Stimulated activated CD4-positive, alpha-beta T cell treated with anti-CD3 and anti-CD28 coated beads, Interleukin-15, amount 100 ng/mL, for 48 hours (primary cell): ENCODE data around the gene GALNT10.

ENCODE experiments used
- DNase-seq, 2 donors: peaks; one replicate each; pipeline ENCODE4 v3.0.0-alpha.2; 2020; ENCODE audit warnings: low read depth in 2 of 2

Gene GALNT10

DNA sequence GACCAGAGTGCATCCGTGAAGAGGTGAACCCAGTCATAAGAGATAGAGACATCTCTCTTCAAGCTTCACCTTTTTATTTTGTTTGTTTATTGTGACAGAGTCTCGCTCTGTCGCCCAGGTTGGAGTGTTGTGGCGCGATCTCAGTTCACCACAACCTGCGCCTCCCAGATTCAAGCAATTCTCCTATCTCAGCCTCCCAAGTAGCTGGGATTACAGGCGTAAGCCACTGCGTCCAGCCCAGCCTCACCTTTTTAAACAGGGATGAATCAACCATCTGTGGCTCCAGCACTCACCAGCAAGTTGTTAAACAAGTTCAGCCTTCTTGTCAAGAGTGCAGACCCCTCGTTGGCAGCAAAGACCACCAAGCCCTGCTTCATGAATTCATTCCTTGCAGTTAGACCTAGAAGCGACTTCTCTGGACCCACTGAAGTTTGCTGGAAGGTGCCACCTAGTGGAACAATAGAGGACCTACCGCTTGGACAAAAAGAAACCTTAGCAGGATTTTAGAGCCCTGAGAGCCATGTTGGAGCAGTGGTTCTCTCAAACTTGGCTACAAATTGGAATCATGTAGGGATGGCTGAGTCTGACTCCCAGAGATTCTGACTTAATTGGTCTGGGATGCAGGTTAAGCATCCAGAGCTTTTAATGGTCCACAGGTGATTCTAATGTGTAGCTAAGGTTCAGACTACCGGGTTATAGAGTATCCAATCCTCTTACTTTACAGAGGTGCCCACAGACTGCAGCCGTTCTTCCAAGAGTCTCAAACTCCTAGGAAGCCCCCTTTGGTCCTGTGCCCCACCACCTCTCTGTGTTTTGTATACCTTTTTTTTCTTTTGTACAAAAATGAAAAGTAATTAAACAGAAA is 10.5 kb upstream of the GALNT10 start:
- no peak for DNase-seq

GRCh38 chr5:154181161-154181560 is 9.4 kb upstream of the GALNT10 start:
- no peak for DNase-seq

DNA sequence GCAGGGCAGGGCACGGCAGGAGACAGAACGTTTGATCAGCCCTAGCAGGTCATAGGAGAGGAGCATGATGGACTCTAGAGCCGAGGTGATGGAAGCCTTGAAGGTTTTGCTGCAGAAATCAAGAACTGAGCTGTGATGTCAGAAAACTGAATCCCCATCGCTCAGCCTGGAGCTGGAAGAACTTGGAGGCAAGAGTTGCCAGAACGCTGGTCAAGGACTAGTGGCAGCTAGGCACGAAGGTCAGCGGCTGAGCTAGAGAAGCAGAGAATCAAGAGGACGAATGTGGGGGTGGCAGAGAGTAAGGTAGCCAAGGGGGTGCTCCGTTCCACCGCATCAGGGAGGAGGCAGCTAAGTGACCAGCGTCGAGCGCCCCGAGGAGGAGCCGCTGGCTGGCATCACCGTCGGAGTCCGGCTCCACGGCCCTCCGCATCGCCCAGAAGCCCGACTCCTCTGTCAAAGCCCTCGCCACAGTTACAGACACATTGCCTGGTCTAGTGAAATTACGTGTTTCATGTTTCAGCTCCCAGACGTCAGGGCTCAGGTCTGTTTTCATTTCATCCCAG is 1.2 kb upstream of the GALNT10 start:
- DNase-seq = peak in 1 of 2 donors; percentile 10

DNA sequence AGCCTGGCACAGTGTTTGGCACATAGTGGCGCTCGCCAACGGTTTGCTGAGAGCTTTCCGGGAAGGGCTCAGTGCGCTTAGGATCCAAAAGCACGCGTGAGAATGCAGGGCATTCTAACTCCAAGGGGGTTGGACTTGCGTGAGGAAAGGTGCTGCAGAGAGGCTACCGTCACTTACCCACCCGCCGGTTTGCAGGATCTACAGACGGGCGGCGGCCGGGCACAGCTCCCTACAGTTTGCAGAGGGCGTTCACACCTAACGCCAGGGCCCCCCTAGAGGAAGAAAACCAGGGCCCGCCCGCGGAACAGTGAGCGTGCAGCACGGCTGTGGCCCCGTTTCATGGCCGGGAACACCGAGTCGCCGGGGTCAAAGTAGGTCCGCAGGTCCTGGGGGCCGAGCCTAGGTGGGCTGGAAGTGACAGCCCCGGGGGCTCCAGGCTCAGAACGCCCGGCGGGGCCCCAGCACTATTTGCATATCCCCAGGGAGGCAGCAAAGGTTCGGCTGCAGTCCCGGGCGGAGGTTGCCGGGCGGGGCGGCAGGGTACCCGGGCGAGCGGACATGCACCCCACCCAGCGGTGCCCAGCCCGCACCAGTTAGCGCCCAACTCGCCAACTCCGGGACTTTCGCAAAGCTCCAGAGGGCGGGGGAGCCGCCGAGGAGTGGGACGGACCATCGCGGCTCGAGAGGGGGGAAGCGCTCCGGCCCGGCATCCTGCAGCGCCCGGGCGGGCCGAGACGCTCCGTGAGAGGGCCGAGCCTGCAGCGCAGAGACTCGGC is 526 bp upstream of the GALNT10 start:
- DNase-seq = peak; percentile 57

DNA sequence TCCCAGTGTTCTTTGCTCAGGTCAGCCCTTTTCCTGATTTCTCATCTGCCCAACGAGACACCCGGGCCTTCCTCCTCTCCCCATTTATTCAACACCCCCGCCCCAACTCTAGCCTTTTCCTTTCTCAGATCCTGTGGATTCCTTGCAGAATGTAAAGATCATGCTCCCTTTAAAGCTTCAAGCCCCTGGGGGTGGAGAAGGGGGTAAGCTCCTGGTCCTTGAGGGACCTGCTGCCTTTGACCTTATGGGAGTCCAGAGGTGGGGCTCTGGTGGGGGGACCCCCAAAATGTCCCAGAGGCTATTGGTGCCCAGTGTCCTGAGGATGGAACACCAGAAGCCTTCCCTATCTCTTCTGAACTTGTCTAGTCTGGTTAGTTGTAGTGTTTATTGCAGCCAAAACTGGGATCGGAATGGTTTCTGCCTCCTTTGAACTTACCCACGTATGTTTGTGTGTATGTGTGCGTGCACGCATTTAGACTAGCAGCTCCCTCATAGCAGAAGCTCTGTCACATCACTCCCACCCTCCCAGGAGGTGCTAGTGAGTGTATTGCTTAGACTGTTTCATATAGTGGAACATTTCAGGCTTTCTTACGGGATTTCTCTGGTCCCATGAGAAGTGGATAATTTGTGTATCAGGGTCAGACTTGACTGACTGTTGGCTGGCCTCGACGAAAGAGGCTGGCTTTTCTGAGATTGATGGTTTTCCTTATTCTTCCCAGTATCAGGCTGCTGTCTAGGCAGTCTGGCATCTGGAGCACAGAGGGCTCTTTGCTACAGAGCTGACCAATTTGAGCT is 1.1 kb downstream of the GALNT10 start:
- DNase-seq = no peak

DNA sequence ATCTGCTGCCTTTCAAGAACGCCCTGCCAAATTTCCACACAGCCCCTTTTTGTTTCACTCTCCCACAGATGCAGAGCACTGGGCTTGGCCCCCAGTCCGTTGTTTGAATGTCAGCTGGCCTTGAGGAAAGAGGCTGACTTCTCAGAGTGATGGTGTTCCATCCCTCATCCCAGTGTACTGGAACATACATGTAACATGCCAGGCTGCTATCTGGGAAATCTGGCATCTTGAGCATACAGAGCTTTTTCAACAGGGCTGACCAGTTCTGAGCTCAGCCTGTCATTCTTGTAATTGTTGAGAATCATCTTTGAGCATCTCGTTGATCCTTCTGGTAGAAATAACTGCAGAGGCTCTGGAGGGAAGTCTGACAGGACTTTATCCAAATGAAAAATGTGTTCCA is 2.8 kb downstream of the GALNT10 start:
- DNase-seq = no peak

DNA sequence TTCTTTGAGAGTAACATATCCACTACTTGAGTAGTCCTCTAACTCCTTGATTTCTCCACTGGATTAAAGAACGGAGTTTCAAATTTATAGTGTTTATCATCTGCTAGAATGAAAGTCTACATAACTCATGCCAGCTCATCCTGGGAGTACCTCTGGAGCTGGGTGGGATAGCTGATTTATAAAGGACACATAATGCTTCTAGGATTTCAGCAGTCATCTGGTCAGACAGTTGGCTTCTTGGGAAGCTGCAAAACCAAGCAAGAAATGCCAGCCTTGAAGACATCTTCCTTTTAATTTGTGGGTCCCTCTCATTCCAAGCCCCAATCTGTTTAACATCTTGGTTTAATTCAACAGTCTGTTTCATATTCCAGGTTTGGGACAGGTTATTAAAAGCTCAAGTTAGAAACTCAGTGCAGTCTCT is 3.2 kb downstream of the GALNT10 start:
- DNase-seq = no peak

DNA sequence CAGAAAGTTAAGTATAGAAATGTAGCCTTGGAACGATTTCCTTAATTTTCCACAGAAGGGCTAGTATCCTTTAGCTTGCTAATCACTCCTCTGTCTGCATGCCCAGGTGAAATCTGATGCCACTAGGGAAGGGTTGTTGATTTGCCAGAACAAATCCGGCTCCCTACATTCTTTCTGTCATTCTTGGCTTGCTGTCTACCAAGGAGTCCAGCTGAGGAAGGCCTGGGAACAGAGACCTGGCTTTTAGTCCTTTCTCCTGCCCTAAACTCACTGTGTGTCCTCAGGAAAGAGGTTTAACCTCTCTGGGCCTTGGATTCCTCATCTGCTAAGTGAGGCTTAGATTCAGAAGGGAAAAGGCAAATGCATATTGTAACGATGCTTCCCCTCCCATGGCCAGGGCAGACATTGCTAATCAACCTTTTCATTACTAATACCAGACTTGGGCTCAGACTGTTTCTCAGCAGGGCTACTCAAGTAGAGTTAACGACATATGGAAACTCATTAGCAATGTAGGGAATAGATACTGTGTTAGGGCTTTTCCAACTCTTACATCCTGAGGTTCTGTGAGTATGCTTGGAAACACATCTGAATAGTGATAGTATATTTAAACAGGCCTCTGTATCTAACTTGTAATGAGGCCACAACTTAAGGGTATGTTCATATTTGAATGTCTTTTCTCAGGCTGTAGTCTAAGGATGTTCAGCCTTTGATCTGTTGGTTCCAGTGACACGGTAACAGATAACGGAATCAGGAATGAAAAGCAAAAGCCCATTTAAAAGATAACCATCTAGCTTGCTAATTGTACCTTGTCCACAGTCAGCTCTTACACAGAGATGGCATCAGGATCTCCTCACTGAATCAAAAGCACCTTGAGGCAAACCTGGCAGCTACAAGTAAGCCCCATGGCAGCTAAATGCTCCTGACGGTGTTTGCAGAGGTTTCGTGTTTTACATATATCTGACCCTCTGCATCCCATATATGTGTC is 4.1 kb downstream of the GALNT10 start:
- DNase-seq = no peak

DNA sequence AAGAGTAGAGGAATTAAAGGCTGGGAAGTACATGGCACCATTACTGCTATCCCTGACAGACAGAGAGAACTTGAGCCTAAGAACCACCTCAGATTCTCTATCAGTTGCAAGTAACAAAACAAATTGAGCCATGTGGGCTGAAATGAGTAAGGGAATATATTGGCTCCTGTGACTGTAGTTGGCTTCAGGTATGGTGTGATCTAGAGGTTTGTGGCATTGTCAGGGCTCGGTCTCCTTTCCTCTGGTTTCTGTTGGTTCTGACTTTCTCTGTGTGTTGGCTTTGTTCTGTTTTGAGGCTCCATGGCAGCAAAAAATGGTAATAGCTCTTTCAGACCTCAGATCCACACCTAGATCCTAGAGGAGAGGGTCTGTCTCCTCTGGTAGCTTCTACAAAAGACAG is 5.7 kb downstream of the GALNT10 start:
- no peak for DNase-seq

DNA sequence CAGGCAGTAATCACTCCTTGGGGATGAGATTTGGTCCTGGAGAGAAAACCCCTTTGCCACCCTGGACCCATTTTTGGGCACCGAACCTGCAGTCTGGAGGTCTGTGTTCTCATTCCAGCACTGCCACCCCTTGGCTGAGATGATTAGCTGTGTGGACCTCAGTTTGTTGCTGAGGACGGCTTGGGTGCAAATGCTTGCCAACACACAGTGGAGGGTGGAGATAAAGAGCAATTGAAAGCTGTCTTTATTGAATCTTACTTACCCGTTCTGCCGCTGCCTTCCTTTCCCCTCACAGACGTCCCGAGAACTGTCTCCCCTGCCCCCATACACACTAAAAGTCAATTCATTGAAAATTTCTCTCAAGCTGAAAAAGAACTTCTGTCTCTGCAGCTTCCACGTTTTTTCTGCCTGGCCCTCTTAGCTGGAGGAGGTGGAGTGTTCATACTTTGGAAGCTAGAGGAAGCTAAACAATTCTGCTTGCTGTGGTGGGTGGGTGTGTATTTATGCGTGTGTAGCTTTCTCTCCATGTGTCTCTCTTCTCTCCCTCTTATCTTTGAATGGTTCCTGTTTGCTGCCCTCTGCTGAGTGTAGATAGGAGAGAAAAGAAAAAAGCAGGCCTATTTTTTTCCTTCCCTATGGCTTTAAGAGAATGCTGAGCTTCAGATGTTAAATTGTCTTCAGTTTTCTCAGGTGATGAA is 6.6 kb downstream of the GALNT10 start:
- no peak for DNase-seq

DNA sequence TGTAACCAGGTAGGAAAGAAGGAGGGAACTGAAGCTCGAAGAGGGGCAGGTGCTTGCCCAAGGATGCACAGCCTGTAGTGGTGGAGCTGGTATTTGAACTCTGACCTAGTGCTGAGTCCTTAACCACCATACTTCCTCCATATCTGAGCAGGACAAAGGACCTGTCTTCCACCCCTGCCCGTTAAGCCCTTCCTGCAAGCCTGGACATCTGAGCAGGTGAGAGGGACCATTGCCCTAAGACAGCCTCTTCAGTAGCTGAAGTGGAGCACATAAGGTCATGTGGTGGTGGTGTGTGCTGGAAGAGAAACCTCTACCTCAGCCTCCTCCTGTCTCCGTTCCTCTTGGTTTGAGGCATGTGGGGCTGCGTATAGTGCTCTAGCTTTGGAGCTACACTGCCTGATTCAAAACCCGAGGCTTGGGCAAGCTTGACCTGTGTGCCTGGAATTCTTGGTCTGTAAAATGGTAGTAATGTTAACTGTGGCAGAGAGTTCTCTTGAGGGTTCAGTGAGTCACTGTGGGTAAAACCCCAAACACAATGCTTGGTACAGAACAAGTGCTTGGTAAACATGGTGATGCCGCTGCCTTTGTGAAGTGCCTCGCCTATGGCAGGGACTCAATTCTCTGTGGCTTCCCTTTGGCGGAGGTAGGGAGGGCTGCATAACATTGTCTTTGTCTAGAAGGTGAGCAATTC is 7.4 kb downstream of the GALNT10 start:
- peak; percentile 68 to 69 for DNase-seq

DNA sequence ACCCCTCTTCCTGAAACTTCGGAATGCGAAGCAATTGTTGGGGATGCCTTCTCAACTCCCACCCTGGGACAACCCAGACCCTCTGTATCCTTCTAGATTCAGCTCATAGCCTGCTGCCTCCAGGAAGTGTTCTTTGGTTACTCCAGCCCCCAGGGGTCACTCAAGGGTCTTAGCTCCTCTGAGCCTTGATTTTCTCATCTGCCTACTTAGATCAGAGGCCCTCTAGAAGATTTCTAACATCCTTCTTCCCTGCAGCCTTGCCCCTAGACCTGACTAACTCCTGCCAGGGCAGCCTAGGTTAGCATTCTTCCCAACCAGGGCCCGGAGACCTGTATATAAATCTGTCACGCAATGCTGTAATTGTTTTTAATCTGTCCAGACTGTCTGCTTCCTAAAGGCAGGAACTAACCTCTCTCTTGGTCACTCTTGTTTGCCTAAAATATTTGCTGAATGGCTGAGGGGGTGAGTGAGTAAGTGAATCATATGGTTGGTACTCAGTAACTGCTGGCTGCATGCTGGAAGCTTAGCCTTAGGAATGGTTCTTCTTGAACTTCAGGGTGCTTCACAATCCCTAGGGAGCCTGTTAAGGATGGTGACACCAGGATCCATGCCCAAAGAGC is 8.2 kb downstream of the GALNT10 start:
- no peak for DNase-seq

DNA sequence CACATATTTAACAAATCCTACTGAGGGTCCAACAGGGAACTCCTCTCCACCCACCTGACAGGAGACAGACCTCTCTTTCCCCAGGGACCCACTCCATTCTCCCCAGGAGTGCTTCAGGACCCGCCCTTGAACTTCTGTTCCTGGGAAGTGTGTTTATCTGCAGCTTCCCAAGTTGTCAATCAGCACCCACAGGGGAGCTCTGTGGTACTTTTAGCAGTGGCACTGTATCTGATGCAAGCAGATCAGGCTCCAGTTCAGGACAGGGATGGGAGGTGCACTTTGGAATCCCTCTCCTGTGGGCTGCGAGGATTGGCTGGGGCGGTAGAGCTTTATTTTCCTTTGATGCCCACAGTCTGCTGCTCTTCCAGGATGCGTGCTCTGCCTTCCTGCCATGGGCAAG is 8.7 kb downstream of the GALNT10 start:
- no peak for DNase-seq

DNA sequence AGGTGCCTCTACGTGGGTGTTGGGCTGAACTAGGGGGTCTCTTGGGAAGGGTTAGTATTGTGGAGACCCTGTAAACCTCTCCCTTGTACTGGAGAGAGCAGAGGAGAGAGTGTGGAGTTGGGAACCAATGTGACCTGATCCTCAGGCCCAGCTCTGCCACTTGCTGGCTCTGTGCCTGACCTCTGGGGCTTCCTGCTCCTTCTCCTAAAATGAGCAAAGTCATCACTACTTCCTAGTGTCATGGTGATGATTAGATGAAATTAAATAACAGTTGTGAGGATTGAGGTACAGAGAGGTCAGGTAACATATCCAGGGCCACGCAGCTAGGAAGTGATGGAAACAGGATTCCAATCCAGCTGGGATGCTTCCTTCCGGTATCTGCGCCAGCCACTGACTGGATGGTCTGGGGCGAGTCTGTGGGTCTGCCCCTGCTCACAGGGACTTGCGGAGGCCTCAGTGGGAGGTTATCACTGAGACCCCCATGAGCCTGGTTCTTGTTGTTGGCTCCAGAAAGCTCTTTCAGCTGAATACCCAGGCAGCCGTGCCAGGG is 9.2 kb downstream of the GALNT10 start:
- DNase-seq = no peak

DNA sequence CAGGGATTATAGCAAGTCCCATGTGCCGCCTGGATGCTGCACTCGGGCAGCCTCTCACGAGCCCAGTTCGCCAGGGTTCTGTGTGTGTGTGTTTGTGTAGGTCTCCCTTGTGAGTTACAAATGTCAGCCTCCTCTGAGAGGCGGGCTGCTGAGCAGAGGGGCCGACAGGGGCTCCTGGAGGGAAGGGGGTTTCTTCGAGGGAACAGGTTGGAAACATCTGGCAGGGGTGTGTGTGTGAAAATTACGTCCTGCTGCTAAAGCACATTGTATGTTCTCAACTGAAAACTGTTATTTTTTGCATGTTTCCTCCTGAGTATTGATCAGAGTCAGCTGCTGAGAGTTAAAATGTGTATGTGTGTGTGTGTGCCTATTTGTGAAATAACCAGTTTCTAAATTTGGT is 9.7 kb downstream of the GALNT10 start:
- DNase-seq = no peak

DNA sequence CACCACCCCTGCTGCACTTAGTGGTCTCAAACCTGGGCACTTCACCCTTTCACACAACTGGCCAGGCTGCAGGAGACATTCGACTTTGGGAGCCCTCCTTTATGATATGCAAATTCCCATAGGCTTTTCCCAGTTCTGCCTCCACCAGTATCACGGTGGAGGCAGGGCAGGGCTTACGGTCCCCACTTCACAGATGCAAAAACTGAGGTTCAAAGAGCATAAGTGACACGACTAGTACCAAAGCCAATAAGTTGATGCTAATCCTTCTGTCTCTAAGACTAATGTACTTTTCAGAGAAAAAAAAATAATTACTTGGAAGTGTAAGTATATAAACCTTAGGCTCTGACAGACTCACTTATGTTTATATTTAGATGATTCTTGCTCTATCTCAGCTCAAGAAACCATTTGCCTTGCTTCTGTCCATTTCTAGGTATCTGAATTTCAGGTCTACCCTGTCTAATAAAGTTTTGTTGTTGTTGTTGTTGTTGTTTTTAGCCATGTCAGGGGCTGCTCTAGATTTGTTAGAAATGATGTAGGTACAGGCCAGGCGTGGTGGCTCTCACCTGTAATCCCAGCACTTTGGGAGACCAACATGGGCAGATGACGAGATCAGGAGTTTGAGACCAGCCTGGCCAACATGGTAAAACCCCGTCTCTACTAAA is 10.7 kb downstream of the GALNT10 start:
- DNase-seq = no peak

DNA sequence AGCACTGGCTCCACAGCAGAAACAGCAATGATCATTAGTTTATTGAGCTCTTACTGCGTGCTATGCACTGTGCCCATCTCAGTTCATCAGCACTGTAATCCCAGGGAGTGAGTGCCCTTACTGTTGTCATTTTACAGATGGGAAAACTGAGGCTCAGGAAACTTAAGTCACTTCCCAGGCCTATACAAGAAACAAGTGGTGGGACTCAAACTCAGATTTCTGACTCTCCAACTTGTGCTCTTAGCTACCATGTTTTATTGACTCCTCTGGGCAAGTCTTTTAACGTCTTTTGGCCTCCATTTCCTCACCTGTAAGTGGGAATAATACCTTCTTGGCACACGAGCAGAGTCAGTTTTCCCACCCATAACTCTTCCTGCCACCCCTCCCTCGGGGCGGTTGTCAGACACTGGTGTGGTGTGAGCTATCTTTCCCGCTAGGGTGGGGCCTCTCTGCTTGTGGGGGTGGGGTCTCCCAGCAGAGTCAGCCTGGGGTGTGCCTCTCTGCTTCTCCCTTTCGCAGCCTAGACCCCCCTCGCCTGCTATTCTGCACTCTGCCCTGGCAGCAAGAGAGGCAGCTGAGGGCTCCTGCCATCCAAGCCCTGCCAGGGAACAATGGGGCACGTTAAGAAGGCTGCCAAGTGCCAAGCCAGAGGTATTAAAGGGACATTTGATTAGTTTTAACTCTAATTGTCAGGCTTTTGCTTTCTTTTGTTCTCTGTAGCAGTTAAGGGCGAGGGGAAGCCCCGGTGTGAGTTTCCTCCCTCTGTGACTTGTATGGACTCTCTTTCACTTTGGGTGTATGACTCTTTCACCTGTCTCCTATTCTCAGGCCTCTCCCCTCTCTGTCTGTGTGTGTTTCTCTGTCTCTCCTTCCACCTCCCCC is 12.1 kb downstream of the GALNT10 start:
- DNase-seq = peak in 1 of 2 donors; percentile 38
